H1 (cell line): Measurements from ENCODE around the gene DNAAF5. TPM values are rescaled to one million over a fixed set of nuclear protein-coding genes. Genes with fewer than 3 reads are reported as not detected.

Experiments
- CTCF ChIA-PET: fragments of 300-600 bp; sonication (Branson Sonifier 250); formaldehyde crosslinking; loops from one replicate; lab custom pipeline; 2021; ENCODE audit not compliant: partially characterized antibody; lab: Charles Lee
- POLR2A ChIA-PET: fragments of 300-600 bp; sonication (Branson Sonifier 250); formaldehyde crosslinking; loops from one replicate; lab custom pipeline; 2021; ENCODE audit warnings: inconsistent platforms; ENCODE audit not compliant: partially characterized antibody; lab: Charles Lee
- DNase-seq, 2 experiments: peaks; one replicate each; pipeline versions ENCODE4 v3.0.0 to v3.0.0-alpha.2; 2010 to 2022; ENCODE audit warnings: low spot score in 2 of 2, low read depth in 1 of 2, mixed read lengths in 1 of 2
- FAIRE-seq: peaks from 2 replicates; lab custom pipeline; 2011; peaks lifted over from hg19 to GRCh38; lab: Jason Lieb, UNC
- H2AFZ ChIP-seq: 2 replicates; pipeline ENCODE4 v1.8.1; 2012; ENCODE audit warnings: low read length, inconsistent platforms
- H2AK5ac ChIP-seq: 2 replicates; pipeline ENCODE4 v1.6.1; 2013; ENCODE audit warnings: low read depth, low read length
- H2BK120ac ChIP-seq: replicated peaks from 2 replicates; pipeline ENCODE3; 2013; ENCODE audit warnings: low read depth, low read length, inconsistent platforms
- H2BK12ac ChIP-seq: 2 replicates; pipeline ENCODE4 v1.6.1; 2013; ENCODE audit warnings: low read depth, low read length
- H2BK15ac ChIP-seq: 2 replicates; pipeline ENCODE4 v1.6.1; 2013; ENCODE audit warnings: low read length
- H2BK20ac ChIP-seq: 2 replicates; pipeline ENCODE4 v1.6.1; 2013; ENCODE audit warnings: low read length
- H2BK5ac ChIP-seq: 2 replicates; pipeline ENCODE4 v1.6.1; 2013; ENCODE audit warnings: low read depth, low read length
- H3K14ac ChIP-seq: 2 replicates; pipeline ENCODE4 v1.6.1; 2013; ENCODE audit warnings: inconsistent platforms; ENCODE audit not compliant: insufficient read length
- H3K18ac ChIP-seq: 2 replicates; pipeline ENCODE4 v1.6.1; 2013; ENCODE audit warnings: low read length; ENCODE audit errors: extremely low read depth
- H3K23ac ChIP-seq: 2 replicates; pipeline ENCODE4 v1.6.1; 2013; ENCODE audit warnings: inconsistent platforms; ENCODE audit not compliant: insufficient read length
- H3K23me2 ChIP-seq: 2 replicates; pipeline ENCODE4 v1.6.1; 2013; ENCODE audit warnings: low read depth, low read length
- H3K27ac ChIP-seq: 2 replicates; pipeline ENCODE4 v1.6.1; 2011; ENCODE audit warnings: low read depth, low read length, inconsistent platforms
- H3K27me3 ChIP-seq, 4 experiments: replicated peaks in 1 of 4; 1 replicate in 1 of 4; 2 replicates in 3 of 4; pipeline versions ENCODE4 v1.6.1 to v1.8.1; 2011 to 2013; ENCODE audit warnings: low read length in 3 of 4, mild to moderate bottlenecking in 3 of 4, inconsistent platforms in 2 of 4, mixed read lengths in 2 of 4, moderate library complexity in 1 of 4; ENCODE audit not compliant: control insufficient read depth in 3 of 4, insufficient read depth in 3 of 4; ENCODE audit errors: extremely low read depth in 1 of 4
- H3K36me3 ChIP-seq, 4 experiments: 2 replicates each; pipeline versions ENCODE4 v1.6.1 to v1.8.1; 2011 to 2013; ENCODE audit warnings: mild to moderate bottlenecking in 4 of 4, low read length in 3 of 4, moderate library complexity in 2 of 4, control low read depth in 1 of 4, inconsistent platforms in 1 of 4; ENCODE audit not compliant: insufficient read depth in 4 of 4, control insufficient read depth in 2 of 4
- H3K4ac ChIP-seq: replicated peaks from 2 replicates; pipeline ENCODE3; 2013; ENCODE audit warnings: low read length, low read depth, mixed read lengths, inconsistent platforms; ENCODE audit not compliant: insufficient read length
- H3K4me1 ChIP-seq, 4 experiments: replicated peaks in 1 of 4; 1 replicate in 1 of 4; 2 replicates in 3 of 4; pipeline versions ENCODE4 v1.6.1 to v1.8.1; 2011 to 2013; ENCODE audit warnings: low read length in 3 of 4, inconsistent platforms in 2 of 4, mixed read lengths in 1 of 4; ENCODE audit not compliant: insufficient read depth in 4 of 4, control insufficient read depth in 3 of 4
- H3K4me2 ChIP-seq, 2 experiments: 2 replicates each; pipeline versions ENCODE4 v1.6.1 to v1.8.1; 2011 to 2013; ENCODE audit warnings: low read depth in 2 of 2, low read length in 2 of 2, control low read depth in 1 of 2, inconsistent platforms in 1 of 2, mild to moderate bottlenecking in 1 of 2; ENCODE audit not compliant: insufficient read depth in 1 of 2
- H3K4me3 ChIP-seq, 4 experiments: fragments of 200-600, 300-600 bp in 1 of 4; sonication (generic), shearing (Covaris generic), sonication (Bioruptor Twin) in 1 of 4; 2 replicates each; pipeline versions ENCODE4 v1.5.1 to v1.8.1; 2011 to 2016; ENCODE audit warnings: low read length in 4 of 4, low read depth in 3 of 4, control low read depth in 2 of 4, inconsistent platforms in 2 of 4, mild to moderate bottlenecking in 2 of 4, mixed read lengths in 1 of 4, moderate library complexity in 1 of 4; ENCODE audit not compliant: insufficient read depth in 2 of 4; ENCODE audit errors: extremely low read depth in 1 of 4
- H3K56ac ChIP-seq: replicated peaks from 2 replicates; pipeline ENCODE3; 2013; ENCODE audit warnings: low read depth, mild to moderate bottlenecking, mixed read lengths, low read length, inconsistent platforms; ENCODE audit not compliant: insufficient read length
- H3K79me1 ChIP-seq: 2 replicates; pipeline ENCODE4 v1.6.1; 2013; ENCODE audit warnings: low read depth, low read length, control low read depth
- H3K79me2 ChIP-seq, 2 experiments: 2 replicates each; pipeline versions ENCODE4 v1.6.1 to v1.8.1; 2012 to 2013; ENCODE audit warnings: low read length in 2 of 2, mild to moderate bottlenecking in 2 of 2, inconsistent platforms in 1 of 2; ENCODE audit not compliant: insufficient read depth in 2 of 2, control insufficient read depth in 1 of 2
- H3K9ac ChIP-seq, 4 experiments: replicated peaks in 1 of 4; 1 replicate in 1 of 4; 2 replicates in 3 of 4; pipeline versions ENCODE4 v1.6.1 to v1.8.1; 2011 to 2013; ENCODE audit warnings: low read depth in 3 of 4, low read length in 3 of 4, control low read depth in 2 of 4, mild to moderate bottlenecking in 2 of 4, moderate library complexity in 2 of 4, inconsistent platforms in 1 of 4; ENCODE audit errors: extremely low read depth in 1 of 4
- H3K9me3 ChIP-seq, 2 experiments: 2 replicates each; pipeline versions ENCODE4 v1.6.1 to v1.8.1; 2012 to 2013; ENCODE audit warnings: mild to moderate bottlenecking in 2 of 2, moderate library complexity in 2 of 2, control low read depth in 1 of 2, inconsistent platforms in 1 of 2, low read depth in 1 of 2, low read length in 1 of 2, mixed read lengths in 1 of 2; ENCODE audit not compliant: insufficient read depth in 2 of 2
- H4K20me1 ChIP-seq, 2 experiments: replicated peaks in 1 of 2; 2 replicates each; pipeline versions ENCODE3 to v1.8.1; 2011 to 2013; ENCODE audit warnings: inconsistent platforms in 2 of 2, low read length in 2 of 2, mild to moderate bottlenecking in 1 of 2; ENCODE audit not compliant: insufficient read depth in 2 of 2, control insufficient read depth in 1 of 2
- H4K5ac ChIP-seq: 2 replicates; pipeline ENCODE4 v1.6.1; 2013; ENCODE audit warnings: low read length, low read depth, mixed read lengths, inconsistent platforms; ENCODE audit not compliant: insufficient read length
- H4K8ac ChIP-seq: 2 replicates; pipeline ENCODE4 v1.8.0; 2013; ENCODE audit warnings: mild to moderate bottlenecking, moderate library complexity, low read length, inconsistent platforms; ENCODE audit not compliant: insufficient read depth; ENCODE audit errors: extremely low read depth
- H4K91ac ChIP-seq: replicated peaks from 2 replicates; pipeline ENCODE3; 2013; ENCODE audit warnings: low read length, mixed read lengths, inconsistent platforms; ENCODE audit not compliant: insufficient read length
- ATF2 ChIP-seq: IDR thresholded peaks from 2 replicates; pipeline ENCODE4 v1.6.1; 2012; ENCODE audit warnings: low read length, inconsistent platforms
- BRCA1 ChIP-seq: IDR thresholded peaks from 2 replicates; pipeline ENCODE4 v1.6.1; 2012; ENCODE audit warnings: low read depth, low read length, improper control_type of control experiment
- EZH2 ChIP-seq: fragments of 200-600 bp; sonication (generic); IDR thresholded peaks from 2 replicates; pipeline ENCODE4 v1.7.1; 2012; ENCODE audit warnings: low read depth, mild to moderate bottlenecking, moderate library complexity, low read length, inconsistent platforms; ENCODE audit not compliant: severe bottlenecking
- FOSL1 ChIP-seq: IDR thresholded peaks from 2 replicates; pipeline ENCODE4 v1.6.1; 2011; ENCODE audit warnings: mild to moderate bottlenecking, low read depth, low read length, moderate library complexity; ENCODE audit not compliant: insufficient read depth
- GABPA ChIP-seq: IDR thresholded peaks from 2 replicates; pipeline ENCODE4 v1.6.1; 2011; ENCODE audit warnings: mild to moderate bottlenecking, low read length, moderate library complexity, borderline replicate concordance; ENCODE audit not compliant: insufficient read depth
- NANOG ChIP-seq: IDR thresholded peaks from 2 replicates; pipeline ENCODE4 v1.6.1; 2011; ENCODE audit warnings: low read length, low read depth, mild to moderate bottlenecking, inconsistent platforms; ENCODE audit not compliant: insufficient read depth, poor library complexity, severe bottlenecking
- SRF ChIP-seq: IDR thresholded peaks from 2 replicates; pipeline ENCODE4 v1.6.1; 2011; ENCODE audit warnings: mild to moderate bottlenecking, low read depth, low read length, moderate library complexity
- TAF1 ChIP-seq: IDR thresholded peaks from 2 replicates; pipeline ENCODE4 v1.6.1; 2011; ENCODE audit warnings: mild to moderate bottlenecking, low read depth, low read length
- WGBS, 2 experiments: shearing (Covaris generic) in 1 of 2; methylation state at CpG; one replicate each; pipeline versions ENCODE4 v1.1.6 to v1.1.7; 2013 to 2015; ENCODE audit warnings: low lambda C conversion rate in 2 of 2, mixed read lengths in 2 of 2, inconsistent platforms in 1 of 2, low coverage in 1 of 2, missing lambda C conversion rate in 1 of 2; ENCODE audit not compliant: insufficient replicate concordance in 2 of 2, insufficient coverage in 1 of 2, insufficient read length in 1 of 2; ENCODE audit errors: extremely low coverage in 1 of 2, missing lambda C conversion rate in 1 of 2; 5-methylcytosine and 5-hydroxymethylcytosine counted together
- polyA plus RNA-seq, 7 experiments: library from polyadenylated mRNA; depleted of rRNA in 3 of 7; stranded (reverse) in 5 of 7; unstranded in 2 of 7; fragments of >200 nt in 5 of 7; fragments of 200-250 nt in 2 of 7; gene quantifications; 1 replicate in 5 of 7; 2 replicates in 1 of 7; 4 replicates in 1 of 7; pipeline versions ENCODE4 v1.2.1 to v1.2.3, GENCODE V29; 2011 to 2013; ENCODE audit warnings: missing spikeins in 2 of 7, mixed read lengths in 2 of 7
- total RNA-seq: library from RNA; stranded (reverse); fragmentation: NEBNext Ultra II Directional; extraction: Animal tissue kit (Norgen Biotek cat#: 25700); gene quantifications from 2 replicates; pipeline ENCODE4 v1.2.1, GENCODE V29; 2021

The DNAAF5 gene
- total and polyA plus RNA-seq, 2 of the 8 experiments (the other 6 are each of a cell fraction or from before 2014, with no cell fraction given) = 55.1 to 95.9 TPM

GRCh38 chr7:780081-780480, 53.6 kb downstream of the DNAAF5 start:
- H2AFZ ChIP-seq = no peak overlapping the region
- no peak for FAIRE-seq
- no peak overlapping the region for H4K91ac ChIP-seq
- no peak overlapping the region for H3K4me3 ChIP-seq
- no peak overlapping the region for H3K9ac ChIP-seq
- H3K56ac ChIP-seq = no peak overlapping the region
- H3K23ac ChIP-seq = no peak overlapping the region
- H3K36me3 ChIP-seq = peaks cover 12 to 53% (median 27%) of the 10 kb centered on the region in 4 experiments; a peak in 7 of 8 replicates
- CTCF ChIA-PET = interaction anchor here (0.6 to 1.2 kb wide), 2 partner anchors 15 to 49 kb away, joined by 3 to 4 read pairs; no protein-coding TSS in a partner anchor
- no peaks in the 10 kb centered on the region for H3K4me1 ChIP-seq
- no peak overlapping the region for H4K5ac ChIP-seq
- H3K4ac ChIP-seq = no peak overlapping the region
- no peak overlapping the region for H4K8ac ChIP-seq
- no peaks in the 10 kb centered on the region for H3K79me2 ChIP-seq
- H4K20me1 ChIP-seq = peaks cover 0 to 4% of the 10 kb centered on the region in 2 experiments
- no peak overlapping the region for H3K18ac ChIP-seq
- no peak overlapping the region for H3K4me2 ChIP-seq
- no peak overlapping the region for H2BK20ac ChIP-seq
- no peaks in the 10 kb centered on the region for H3K9me3 ChIP-seq
- H2BK5ac ChIP-seq = no peak overlapping the region
- no peaks in the 10 kb centered on the region for H3K23me2 ChIP-seq
- H2AK5ac ChIP-seq = no peak overlapping the region
- H2BK15ac ChIP-seq = no peak overlapping the region
- H3K14ac ChIP-seq = no peak overlapping the region
- POLR2A ChIA-PET = no interaction called here
- no peak for DNase-seq
- TF ChIP-seq EZH2 = no peak
- no peak for TF ChIP-seq NANOG
- no peak for TF ChIP-seq BRCA1
- TF ChIP-seq GABPA = no peak
- no peak for TF ChIP-seq TAF1
- no peak for TF ChIP-seq ATF2
- TF ChIP-seq FOSL1 = no peak
- no peak for TF ChIP-seq SRF
- TF ChIP-seq, all 59 proteins: peak for 0
- Histone ChIP-seq H3K27me3 (no peaks in the 10 kb centered on the region), H2BK12ac (no peak overlapping the region), H2BK120ac (no peak overlapping the region), H3K79me1 (no peaks in the 10 kb centered on the region; the same call in 1 of the 2 replicates), H3K27ac (no peak overlapping the region)
- 94% methylated on average over 14 of the region's 14 CpGs; no CpG with 5 or more reads in 1 of the 2 experiments for WGBS, 2 experiments
